Activated T-helper 1 cell treated with anti-CD3 and anti-CD28 coated beads, Interleukin-12 subunit alpha, Interleukin-12 subunit beta, Interleukin-2, Interleukin-4 antibody, amounts not matched to agents 30 ng/mL and 10 ng/mL and 1 ng/mL, durations not matched to agents 14 hours and 24 hours and 36 hours (primary cell): ENCODE results near the gene CALM3. TPM values are rescaled to one million over a fixed set of nuclear protein-coding genes. Genes with fewer than 3 reads are reported as not detected.

Source experiments
- DNase-seq: peaks from one replicate; pipeline ENCODE4 v3.0.0; 2021; ENCODE audit warnings: low spot score
- H3K27ac Mint-ChIP-seq: one replicate; pipeline ENCODE4 v1.8.0; 2021; ENCODE audit warnings: mild to moderate bottlenecking, mixed read lengths
- H3K27me3 Mint-ChIP-seq: one replicate; pipeline ENCODE4 v1.8.0; 2022; ENCODE audit warnings: mild to moderate bottlenecking, moderate library complexity, mixed read lengths; ENCODE audit not compliant: insufficient read depth
- H3K36me3 Mint-ChIP-seq: one replicate; pipeline ENCODE4 v1.8.0; 2021; ENCODE audit warnings: low read depth, mixed read lengths
- H3K4me1 Mint-ChIP-seq: one replicate; pipeline ENCODE4 v1.8.0; 2021; ENCODE audit warnings: low read depth, mixed read lengths
- H3K4me3 Mint-ChIP-seq: one replicate; pipeline ENCODE4 v1.8.0; 2021; ENCODE audit warnings: mild to moderate bottlenecking, moderate library complexity, mixed read lengths
- H3K9me3 Mint-ChIP-seq: one replicate; pipeline ENCODE4 v1.8.0; 2021; ENCODE audit warnings: mixed read lengths
- intact Hi-C: fragments of 100-400 bp; cut with micrococcal nuclease; formaldehyde crosslinking; loops from one replicate; pipeline ENCODE4 v1.15.1; 2024
- total RNA-seq: library from RNA; stranded (reverse); gene quantifications from 2 replicates; pipeline ENCODE4 v1.2.3, GENCODE V29; 2022

Gene CALM3
- total RNA-seq, 1 donor from 2014 or later, result 568 TPM

GRCh38 chr19:46659151-46660007 lies 58.2 kb downstream of the CALM3 start:
- Mint-ChIP-seq H3K4me1 (peaks cover 19% of the 10 kb centered on the region), H3K27ac (peak overlapping the region; percentile 41), H3K27me3 (peaks cover 43% of the 10 kb centered on the region), H3K9me3 (no peaks in the 10 kb centered on the region), H3K4me3 (peak overlapping the region; percentile 83), H3K36me3 (peaks cover 2% of the 10 kb centered on the region)
- intact Hi-C loops, result loop anchor here (2.0 kb wide), 2 partner anchors 57 to 597 kb away; partner anchors contain the start of genes CCDC9 and PRKD2
- DNase-seq, result no peak

DNA sequence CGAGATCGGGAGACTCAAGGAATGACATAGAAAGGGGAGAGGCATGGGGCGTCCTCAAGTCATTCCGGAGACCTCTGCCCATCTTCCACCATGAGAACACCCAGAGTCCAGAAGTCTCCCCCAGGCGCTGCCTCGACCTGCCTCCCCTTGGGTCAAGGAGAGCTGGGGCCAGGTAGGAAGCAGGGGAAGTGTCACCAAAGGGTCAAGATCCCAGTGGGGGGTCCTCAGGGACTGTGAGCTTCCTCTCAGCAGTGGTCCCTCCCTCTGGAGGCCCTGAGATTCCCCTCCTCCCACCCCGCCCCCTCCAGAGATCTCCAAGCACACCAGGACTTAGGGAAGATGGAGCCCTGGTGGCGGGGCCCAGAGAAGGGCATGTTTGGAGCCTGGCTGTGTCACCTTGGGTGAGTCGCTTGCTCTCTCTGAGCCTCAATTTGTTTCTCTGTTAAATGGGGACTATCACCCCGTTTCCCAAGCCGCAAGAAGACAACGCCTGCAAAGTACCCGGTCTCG lies 58.9 kb downstream of the CALM3 start:
- H3K4me3 Mint-ChIP-seq, result peak overlapping the region; percentile 83
- H3K36me3 Mint-ChIP-seq, result peaks cover 2% of the 10 kb centered on the region
- intact Hi-C loops, result loop anchor here (2.0 kb wide), 2 partner anchors 57 to 597 kb away; partner anchors contain the start of genes CCDC9 and PRKD2
- no peak for DNase-seq
- peak overlapping the region; percentile 41 for H3K27ac Mint-ChIP-seq
- peaks cover 19% of the 10 kb centered on the region for H3K4me1 Mint-ChIP-seq
- H3K9me3 Mint-ChIP-seq, result no peaks in the 10 kb centered on the region
- H3K27me3 Mint-ChIP-seq, result peaks cover 43% of the 10 kb centered on the region

Other genes starting within 250 kb of the CALM3 start
- gene CCDC8, start 187.8 kb upstream of the CALM3 start, total RNA-seq, result not detected in 2 replicates
- gene PNMA8C, start 172.4 kb upstream of the CALM3 start, total RNA-seq, result not detected in 2 replicates
- gene PNMA8A, start 129.8 kb upstream of the CALM3 start, total RNA-seq, result not detected in 2 replicates
- not detected in 2 replicates for gene PNMA8B, start 105.5 kb upstream of the CALM3 start, total RNA-seq
- 217 and 218 TPM in 2 replicates for gene PTGIR, start 23.8 kb downstream of the CALM3 start, total RNA-seq
- 17.8 and 18.6 TPM in 2 replicates for gene GNG8, start 34.9 kb downstream of the CALM3 start, total RNA-seq
- 4.3 and 5.7 TPM in 2 replicates for gene DACT3, start 59.9 kb downstream of the CALM3 start, total RNA-seq
- gene PRKD2, start 115.8 kb downstream of the CALM3 start, total RNA-seq, result 88.6 and 92.9 TPM in 2 replicates
- 25.1 and 26.6 TPM in 2 replicates for gene FKRP, start 144.7 kb downstream of the CALM3 start, total RNA-seq
- gene STRN4, start 145.1 kb downstream of the CALM3 start, total RNA-seq, result 106 and 116 TPM in 2 replicates
- gene SLC1A5, start 187.3 kb downstream of the CALM3 start, total RNA-seq, result 264 and 267 TPM in 2 replicates
- 96.4 and 98.1 TPM in 2 replicates for gene AP2S1, start 249.5 kb downstream of the CALM3 start, total RNA-seq